Endothelial cell of umbilical vein (primary cell): Measurements from ENCODE around the gene CHRM1. TPM values are rescaled to one million over a fixed set of nuclear protein-coding genes. Genes with fewer than 3 reads are reported as not detected.
A peak's percentile ranks its signal among the peaks of the same experiment; 100 is the strongest.

Experiments
- BruUV-seq: library from RNA; stranded (reverse); fragments of 400-500 nt; replicated peaks from 2 replicates; lab custom pipeline; 2021; lab: Mats Ljungman, UMichigan
- CTCF ChIA-PET: fragments of 300-600, 350-600 bp; sonication (Branson Sonifier 250); formaldehyde crosslinking; loops from one replicate; lab custom pipeline; 2021; ENCODE audit warnings: antibody characterized with exemption, inconsistent platforms; lab: Charles Lee
- POLR2A ChIA-PET: fragments of 300-600, 350-600 bp; sonication (Branson Sonifier 250); formaldehyde crosslinking; loops from one replicate; lab custom pipeline; 2021; ENCODE audit warnings: antibody characterized with exemption, inconsistent platforms; lab: Charles Lee
- DNase-seq: peaks from one replicate; pipeline ENCODE4 v3.0.0-alpha.2; 2011; ENCODE audit warnings: low read depth, low spot score
- FAIRE-seq: peaks from 2 replicates; lab custom pipeline; 2011; peaks lifted over from hg19 to GRCh38; lab: Jason Lieb, UNC
- H2AFZ ChIP-seq: 2 replicates; pipeline ENCODE4 v1.6.0; 2012; ENCODE audit warnings: low read depth, low read length, control low read depth, inconsistent platforms
- H3K27ac ChIP-seq: 2 replicates; pipeline ENCODE4 v1.5.1; 2011; ENCODE audit warnings: low read depth, mild to moderate bottlenecking, control low read depth, low read length, moderate library complexity; ENCODE audit not compliant: insufficient read depth
- H3K27me3 ChIP-seq, 2 experiments: 2 replicates each; pipeline versions ENCODE4 v1.6.0 to v1.6.1; 2011; ENCODE audit warnings: low read length in 2 of 2, mixed read lengths in 1 of 2; ENCODE audit not compliant: control insufficient read depth in 2 of 2, insufficient read depth in 2 of 2
- H3K36me3 ChIP-seq, 2 experiments: 2 replicates in 1 of 2; 3 replicates in 1 of 2; pipeline ENCODE4 v1.5.1; 2011; ENCODE audit warnings: low read length in 2 of 2, mild to moderate bottlenecking in 1 of 2, moderate library complexity in 1 of 2; ENCODE audit not compliant: control insufficient read depth in 2 of 2, insufficient read depth in 2 of 2; ENCODE audit errors: extremely low read depth in 1 of 2
- H3K4me1 ChIP-seq: 3 replicates; pipeline ENCODE4 v1.5.1; 2011; ENCODE audit warnings: mild to moderate bottlenecking, low read length; ENCODE audit not compliant: control insufficient read depth, insufficient read depth; ENCODE audit errors: extremely low read depth
- H3K4me2 ChIP-seq: 2 replicates; pipeline ENCODE4 v1.6.1; 2011; ENCODE audit warnings: low read length, control low read depth, mixed read lengths; ENCODE audit not compliant: insufficient read depth
- H3K4me3 ChIP-seq, 3 experiments: fragments of 200-600 bp in 1 of 3; sonication (generic), shearing (Covaris generic) in 1 of 3; replicated peaks in 1 of 3; 2 replicates each; pipeline ENCODE4 v1.5.1; 2011 to 2016; ENCODE audit warnings: control low read depth in 3 of 3, low read length in 3 of 3, mild to moderate bottlenecking in 2 of 3, inconsistent platforms in 1 of 3, low read depth in 1 of 3, moderate library complexity in 1 of 3; ENCODE audit not compliant: insufficient read depth in 1 of 3
- H3K79me2 ChIP-seq: 2 replicates; pipeline ENCODE4 v1.6.0; 2012; ENCODE audit warnings: low read length, inconsistent platforms; ENCODE audit not compliant: control insufficient read depth, insufficient read depth
- H3K9ac ChIP-seq: replicated peaks from 2 replicates; pipeline ENCODE3; 2011; ENCODE audit warnings: low read length, control low read depth; ENCODE audit not compliant: insufficient read depth; ENCODE audit errors: extremely low read depth
- H3K9me1 ChIP-seq: replicated peaks from 3 replicates; pipeline ENCODE4 v1.6.0; 2011; ENCODE audit warnings: mild to moderate bottlenecking, low read length; ENCODE audit not compliant: control insufficient read depth, insufficient read depth; ENCODE audit errors: extremely low read depth
- H3K9me3 ChIP-seq: replicated peaks from 2 replicates; pipeline ENCODE4 v1.5.1; 2012; ENCODE audit warnings: low read length, inconsistent platforms; ENCODE audit not compliant: control insufficient read depth, insufficient read depth
- H4K20me1 ChIP-seq: replicated peaks from 2 replicates; pipeline ENCODE3; 2011; ENCODE audit warnings: mild to moderate bottlenecking, low read length; ENCODE audit not compliant: control insufficient read depth, insufficient read depth; ENCODE audit errors: extremely low read depth
- CTCF ChIP-seq, 2 donors: IDR thresholded peaks; 1 replicate in 1 of 2; 2 replicates in 1 of 2; pipeline ENCODE4 v1.5.1; 2011; ENCODE audit warnings: low read length in 2 of 2, mild to moderate bottlenecking in 2 of 2, moderate library complexity in 2 of 2, control low read depth in 1 of 2, inconsistent platforms in 1 of 2, low read depth in 1 of 2; ENCODE audit not compliant: insufficient read depth in 1 of 2; ENCODE audit errors: extremely low read depth in 1 of 2
- JUN ChIP-seq: IDR thresholded peaks from 2 replicates; pipeline ENCODE4 v1.6.1; 2011; ENCODE audit warnings: borderline replicate concordance, low read depth; ENCODE audit not compliant: insufficient read length, insufficient read depth
- MAX ChIP-seq: IDR thresholded peaks from 2 replicates; pipeline ENCODE4 v1.6.1; 2011; ENCODE audit not compliant: insufficient read depth, insufficient read length
- MYC ChIP-seq: IDR thresholded peaks from one replicate; pipeline ENCODE4 v1.6.1; 2011; ENCODE audit warnings: mild to moderate bottlenecking, low read depth, low read length
- POLR2A ChIP-seq: IDR thresholded peaks from 2 replicates; pipeline ENCODE4 v1.6.1; 2012; ENCODE audit warnings: low read depth, mild to moderate bottlenecking, control low read depth, low read length
- POLR2AphosphoS5 ChIP-seq: IDR thresholded peaks from 2 replicates; pipeline ENCODE4 v1.6.1; 2012; ENCODE audit warnings: low read depth, mild to moderate bottlenecking, control low read depth, low read length, moderate library complexity; ENCODE audit not compliant: insufficient read depth
- dilution Hi-C: fragments of 300-500 bp; cut with MboI; formaldehyde crosslinking; loops from one replicate; pipeline ENCODE4 v1.15.0; 2019; ENCODE audit warnings: low sequenced_read_pairs; ENCODE audit not compliant: extremely low pct_ligation_motif_present
- intact Hi-C: fragments of 100-400 bp; cut with micrococcal nuclease; formaldehyde crosslinking; loops from one replicate; pipeline ENCODE4 v1.10.0; 2022
- polyA plus RNA-seq, 4 experiments: library from polyadenylated mRNA; depleted of rRNA in 3 of 4; stranded (reverse) in 3 of 4; unstranded in 1 of 4; fragments of >200 nt; gene quantifications; 2 replicates each; pipeline versions ENCODE4 v1.2.1 to v1.2.3, GENCODE V29; 2011 to 2012; ENCODE audit warnings: missing spikeins in 1 of 4
- total RNA-seq: library from RNA; stranded (reverse); gene quantifications from 2 replicates; pipeline ENCODE4 v1.2.3, GENCODE V29; 2021

CHRM1 gene
- total and polyA plus RNA-seq, 2 donors (not counting 3 experiments of a cell fraction or from before 2014, with no cell fraction given), result not detected

GRCh38 chr11:62882788-62883501, 38.2 kb downstream of the CHRM1 start:
- intact Hi-C loops (loop anchor here (5.0 kb wide), 3 partner anchors 111 to 486 kb away; partner anchors contain the start of genes HNRNPUL2, TAF6L and TTC9C), dilution Hi-C loops (no loop called here)
- FAIRE-seq, result peak; percentile 79
- DNase-seq, result peak; percentile 72
- Histone ChIP-seq H3K9ac (peak overlapping the region; percentile 100), H3K27me3 (no peaks in the 10 kb centered on the region), H3K4me3 (peak overlapping the region in 2 of 3 experiments; percentile 75 to 100), H2AFZ (no peak overlapping the region), H3K9me3 (no peaks in the 10 kb centered on the region), H3K4me1 (peaks cover 47% of the 10 kb centered on the region), H3K36me3 (peaks cover 32 to 36% of the 10 kb centered on the region in 2 experiments), H3K4me2 (peak overlapping the region; percentile 94), H3K9me1 (no peaks in the 10 kb centered on the region), H4K20me1 (peaks cover 5% of the 10 kb centered on the region), H3K27ac (peak overlapping the region; percentile 100), H3K79me2 (peaks cover 58% of the 10 kb centered on the region)
- CTCF ChIA-PET, result interaction anchor here (1.0 kb wide), 1 partner anchor 96 kb away, joined by 4 read pairs; no protein-coding TSS in a partner anchor
- TF ChIP-seq POLR2AphosphoS5 (peak; percentile 22), JUN (no peak)
- POLR2A ChIA-PET, result interaction anchor here (0.5 to 2.3 kb wide), 5 partner anchors 18 to 740 kb away, joined by 3 to 25 read pairs (median 8); no protein-coding TSS in a partner anchor
- BruUV-seq, result no TSS peak

DNA sequence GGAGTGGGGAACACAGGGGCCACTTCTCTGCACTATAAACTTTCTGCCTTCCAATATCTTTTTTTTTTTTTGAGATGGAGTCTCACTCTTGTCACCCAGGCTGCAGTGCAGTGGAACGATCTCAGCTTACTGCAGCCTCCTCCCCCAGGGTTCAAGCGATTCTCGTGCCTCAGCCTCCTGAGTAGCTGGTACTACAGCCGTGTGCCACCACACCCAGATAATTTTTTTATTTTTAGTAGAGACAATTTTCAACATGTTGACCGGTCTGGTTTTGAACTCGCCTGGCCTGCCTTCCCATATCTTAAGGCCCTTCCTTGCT, 38.8 kb downstream of the CHRM1 start:
- no peaks in the 10 kb centered on the region for H3K9me3 ChIP-seq
- H3K9ac ChIP-seq, result peak overlapping the region; percentile 100
- peak overlapping the region; percentile 75 to 100 (median 95) for H3K4me3 ChIP-seq
- POLR2A ChIA-PET, result interaction anchor here (0.5 to 2.3 kb wide), 5 partner anchors 17 to 96 kb away, joined by 5 to 25 read pairs (median 10); partner anchors contain the start of gene TMEM179B
- H3K9me1 ChIP-seq, result no peaks in the 10 kb centered on the region
- H4K20me1 ChIP-seq, result peaks cover 5% of the 10 kb centered on the region
- H3K79me2 ChIP-seq, result peaks cover 60% of the 10 kb centered on the region
- H3K4me1 ChIP-seq, result peaks cover 45% of the 10 kb centered on the region
- FAIRE-seq (peak; percentile 40), DNase-seq (no peak)
- peak overlapping the region; percentile 94 for H3K4me2 ChIP-seq
- CTCF ChIA-PET, result interaction anchor here (1.0 kb wide), 1 partner anchor 96 kb away, joined by 4 read pairs; no protein-coding TSS in a partner anchor
- peaks cover 28 to 36% of the 10 kb centered on the region in 2 experiments for H3K36me3 ChIP-seq
- TF ChIP-seq CTCF (IDR thresholded peaks at IDR 0.05; ENCODE audit: extremely low read depth in 1 of 2, insufficient read depth in 1 of 2, low read depth in 1 of 2, low read length in 2 of 2) (no peak), POLR2A (no peak), POLR2AphosphoS5 (no peak), MYC (no peak), JUN (no peak), MAX (no peak)
- H3K27ac ChIP-seq, result peak overlapping the region; percentile 100
- no peak overlapping the region for H2AFZ ChIP-seq
- intact Hi-C loops, result loop anchor here (5.0 kb wide), 3 partner anchors 110 to 485 kb away; partner anchors contain the start of genes HNRNPUL2, TAF6L and TTC9C
- dilution Hi-C loops, result no loop called here
- no TSS peak for BruUV-seq
- H3K27me3 ChIP-seq, result no peaks in the 10 kb centered on the region
